Vagina (tissue), 2 donors: ENCODE measurements around the gene HP.

Source experiments
- POLR2AphosphoS5 ChIP-seq, 2 donors: sonication (generic); formaldehyde crosslinking; IDR thresholded peaks; one replicate each; pipeline ENCODE4 v1.9.0; 2017; ENCODE audit warnings: antibody characterized with exemption in 2 of 2, mild to moderate bottlenecking in 2 of 2, low read depth in 1 of 2; ENCODE audit not compliant: insufficient read depth in 1 of 2
- TF ChIP-seq, protein P1 (sequence below), 3 experiments: fragments of 450-650 bp in 2 of 3; fragments of 200-600 bp in 1 of 3; sonication (generic) in 1 of 3; IDR thresholded peaks; one replicate each; pipeline ENCODE4 v1.5.1; 2017 to 2019; ENCODE audit warnings: antibody characterized with exemption in 3 of 3, mild to moderate bottlenecking in 2 of 3, moderate library complexity in 2 of 3

DNA sequence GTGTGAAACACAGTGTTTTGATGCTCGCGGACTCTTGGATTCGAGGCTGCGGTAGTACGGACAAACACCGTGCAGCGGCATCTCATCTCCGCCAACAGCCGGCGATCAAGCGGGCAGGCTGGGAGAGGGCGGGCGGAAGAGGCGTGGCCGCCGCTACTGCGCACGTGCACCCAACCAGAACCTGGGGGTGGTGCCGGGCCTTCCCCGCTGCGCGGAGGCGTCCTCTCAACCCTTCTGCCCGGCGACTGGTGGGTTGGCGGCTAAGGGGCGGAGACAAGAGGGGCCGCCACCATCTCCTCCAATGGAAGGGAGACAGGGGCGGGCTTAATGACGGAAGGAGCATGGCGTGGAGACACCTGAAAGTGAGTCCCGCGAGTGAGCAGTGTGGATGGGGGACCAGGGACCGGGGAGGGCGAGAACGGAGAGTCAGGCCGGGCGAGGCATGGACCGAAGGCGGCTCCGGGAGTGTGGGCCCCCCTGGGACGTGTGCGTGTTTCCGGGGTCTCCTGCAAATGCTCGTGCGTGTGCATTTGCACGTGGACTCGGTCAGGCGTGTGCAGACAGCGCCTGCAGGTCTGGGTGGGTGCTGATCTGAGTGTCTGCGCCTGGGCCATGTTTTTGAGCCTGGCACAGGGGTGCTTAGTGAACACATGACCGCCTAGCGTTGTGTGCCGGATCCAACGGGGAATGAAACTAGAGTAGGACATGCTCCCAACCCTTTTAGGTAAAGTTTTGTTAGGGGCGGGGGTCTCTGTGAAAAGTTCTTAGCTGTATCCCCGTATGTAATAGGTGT lies 45.7 kb upstream of the HP start, which contains the start of gene DHODH:
- TF ChIP-seq, protein P1, sequence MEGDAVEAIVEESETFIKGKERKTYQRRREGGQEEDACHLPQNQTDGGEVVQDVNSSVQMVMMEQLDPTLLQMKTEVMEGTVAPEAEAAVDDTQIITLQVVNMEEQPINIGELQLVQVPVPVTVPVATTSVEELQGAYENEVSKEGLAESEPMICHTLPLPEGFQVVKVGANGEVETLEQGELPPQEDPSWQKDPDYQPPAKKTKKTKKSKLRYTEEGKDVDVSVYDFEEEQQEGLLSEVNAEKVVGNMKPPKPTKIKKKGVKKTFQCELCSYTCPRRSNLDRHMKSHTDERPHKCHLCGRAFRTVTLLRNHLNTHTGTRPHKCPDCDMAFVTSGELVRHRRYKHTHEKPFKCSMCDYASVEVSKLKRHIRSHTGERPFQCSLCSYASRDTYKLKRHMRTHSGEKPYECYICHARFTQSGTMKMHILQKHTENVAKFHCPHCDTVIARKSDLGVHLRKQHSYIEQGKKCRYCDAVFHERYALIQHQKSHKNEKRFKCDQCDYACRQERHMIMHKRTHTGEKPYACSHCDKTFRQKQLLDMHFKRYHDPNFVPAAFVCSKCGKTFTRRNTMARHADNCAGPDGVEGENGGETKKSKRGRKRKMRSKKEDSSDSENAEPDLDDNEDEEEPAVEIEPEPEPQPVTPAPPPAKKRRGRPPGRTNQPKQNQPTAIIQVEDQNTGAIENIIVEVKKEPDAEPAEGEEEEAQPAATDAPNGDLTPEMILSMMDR (IDR thresholded peaks at IDR 0.05) = no peak
- TF ChIP-seq POLR2AphosphoS5 (IDR thresholded peaks at IDR 0.05; ENCODE audit: insufficient read depth in 1 of 2, low read depth in 1 of 2) = peak; percentile 76 to 96
